A673 (cell line): ENCODE results near the gene ADORA2B. TPM values are rescaled to one million over a fixed set of nuclear protein-coding genes. Genes with fewer than 3 reads are reported as not detected.

Experiments
- BruUV-seq: library from RNA; stranded (reverse); fragments of 400-500 nt; replicated peaks from 2 replicates; lab custom pipeline; 2021; lab: Mats Ljungman, UMichigan
- CTCF ChIA-PET: fragments of 300-600 bp; sonication (Branson Sonifier 250); formaldehyde crosslinking; loops from one replicate; lab custom pipeline; 2022; ENCODE audit warnings: antibody characterized with exemption; lab: Charles Lee
- POLR2A ChIA-PET: fragments of 300-600 bp; sonication (Branson Sonifier 250); formaldehyde crosslinking; loops from one replicate; lab custom pipeline; 2022; ENCODE audit warnings: antibody characterized with exemption; ENCODE audit not compliant: low non-redundant PET; lab: Charles Lee
- DNase-seq: peaks from one replicate; pipeline ENCODE4 v3.0.0-alpha.2; 2015; ENCODE audit warnings: low spot score
- H3K27ac ChIP-seq: fragments of 200-600 bp; sonication (generic); 2 replicates; pipeline ENCODE4 v1.5.1; 2016; ENCODE audit warnings: mixed run types, low read depth, mild to moderate bottlenecking, mixed read lengths, antibody characterized with exemption, low read length; ENCODE audit not compliant: poor library complexity, severe bottlenecking
- H3K27me3 ChIP-seq: fragments of 200-600 bp; sonication (generic); replicated peaks from 2 replicates; pipeline ENCODE4 v1.6.1; 2017; ENCODE audit warnings: mixed run types, low read depth, mild to moderate bottlenecking, mixed read lengths, antibody characterized with exemption, low read length; ENCODE audit not compliant: insufficient read depth, poor library complexity
- H3K36me3 ChIP-seq: fragments of 200-600 bp; sonication (generic); 2 replicates; pipeline ENCODE4 v1.6.1; 2016; ENCODE audit warnings: mixed run types, mild to moderate bottlenecking, mixed read lengths, antibody characterized with exemption, low read length; ENCODE audit not compliant: insufficient read depth, poor library complexity, severe bottlenecking
- H3K4me1 ChIP-seq: fragments of 200-600 bp; sonication (generic); 2 replicates; pipeline ENCODE4 v1.6.1; 2017; ENCODE audit warnings: mixed run types, mild to moderate bottlenecking, mixed read lengths, antibody characterized with exemption, low read length; ENCODE audit not compliant: insufficient read depth, poor library complexity, severe bottlenecking
- H3K4me3 ChIP-seq: fragments of 200-600 bp; sonication (generic); 2 replicates; pipeline ENCODE4 v1.5.1; 2016; ENCODE audit warnings: low read depth, mixed run types, mild to moderate bottlenecking, mixed read lengths, low read length; ENCODE audit not compliant: poor library complexity, severe bottlenecking
- H3K9me3 ChIP-seq: fragments of 200-600 bp; sonication (generic); 2 replicates; pipeline ENCODE4 v1.6.1; 2016; ENCODE audit warnings: mixed run types, low read depth, mild to moderate bottlenecking, mixed read lengths, antibody characterized with exemption, low read length; ENCODE audit not compliant: poor library complexity, severe bottlenecking
- EZH2 ChIP-seq: fragments of 200-600 bp; sonication (generic); IDR thresholded peaks from 2 replicates; pipeline ENCODE4 v1.6.1; 2017; ENCODE audit warnings: borderline replicate concordance, low read depth, mild to moderate bottlenecking, mixed read lengths, antibody characterized with exemption, low read length; ENCODE audit not compliant: poor library complexity, severe bottlenecking
- intact Hi-C: fragments of 100-400 bp; cut with micrococcal nuclease; formaldehyde crosslinking; loops from one replicate; pipeline ENCODE4 v1.10.0; 2022; ENCODE audit not compliant: unreplicated experiment
- total RNA-seq: library from RNA; stranded (reverse); gene quantifications from 2 replicates; pipeline ENCODE4 v1.2.3, GENCODE V29; 2021
- TF ChIP-seq, protein P1 (sequence below): fragments of 300-800, 200-600 bp; sonication (generic); conservative IDR thresholded peaks from 2 replicates; pipeline ENCODE4 v1.5.1; 2017; ENCODE audit warnings: low read depth, mild to moderate bottlenecking, antibody characterized with exemption, low read length, moderate library complexity, mixed read lengths

Gene ADORA2B
- total RNA-seq, 1 experiment from 2014 or later, result 3.9 TPM

DNA sequence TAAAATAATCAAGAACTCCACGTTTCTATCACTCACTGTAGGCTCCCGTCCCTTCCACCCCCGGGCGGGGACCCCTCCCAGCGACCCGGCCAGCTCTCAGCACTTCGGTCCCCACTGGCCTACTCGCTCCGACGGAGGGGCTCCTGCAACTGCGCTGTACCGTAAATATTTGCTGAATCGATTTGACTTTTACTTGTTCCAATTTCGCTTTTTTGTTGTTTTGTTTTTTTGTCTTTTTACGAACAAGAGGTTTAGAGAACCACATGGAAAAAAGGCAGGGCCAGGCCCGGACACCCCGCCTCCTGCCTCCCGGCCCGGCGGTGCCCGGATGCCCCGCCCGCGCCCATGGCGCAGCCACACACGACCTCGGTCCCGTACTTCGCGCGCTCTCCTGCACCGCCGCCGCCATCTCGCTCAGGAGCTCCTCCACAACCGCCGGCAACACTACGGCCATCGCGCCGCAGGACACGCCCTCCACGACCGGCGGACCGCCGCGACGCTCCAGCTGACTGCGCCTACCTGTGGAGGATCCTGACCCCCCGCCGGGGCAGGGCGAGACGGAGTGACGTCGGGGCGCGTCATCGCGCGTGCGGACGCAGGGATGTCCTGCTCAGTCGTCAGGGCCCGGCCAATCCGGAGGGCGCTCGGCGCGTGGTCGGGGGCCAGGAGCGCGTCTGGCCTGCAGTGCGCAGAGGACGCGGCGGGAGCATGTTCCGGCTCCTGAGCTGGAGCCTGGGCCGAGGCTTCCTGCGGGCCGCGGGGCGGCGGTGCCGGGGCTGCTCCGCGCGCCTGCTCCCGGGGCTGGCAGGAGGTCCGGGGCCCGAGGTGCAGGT, 54.4 kb downstream of the ADORA2B start, which contains the start of the genes TTC19 and ZSWIM7:
TSS of gene TTC19 (plus strand) at position 684 of the 833 bp plus-strand sequence. CDS start at position 709, 25 bp downstream.
TSS of gene ZSWIM7 (minus strand) at position 564 of the 833 bp plus-strand sequence. CDS start at position 454, 110 bp downstream.
- ChIA-PET CTCF (interaction anchor here (0.7 to 1.6 kb wide), 3 partner anchors 34 to 54 kb away, joined by 3 to 7 read pairs (median 5); partner anchors contain the start of gene ADORA2B), POLR2A (interaction anchor here (0.6 kb wide), 1 partner anchor 169 kb away, joined by 9 read pairs; no protein-coding TSS in a partner anchor)
- peaks cover 8% of the 10 kb centered on the region for H3K9me3 ChIP-seq
- H3K36me3 ChIP-seq, result peaks cover 35% of the 10 kb centered on the region
- no peaks in the 10 kb centered on the region for H3K27me3 ChIP-seq
- no TSS peak for BruUV-seq
- peak; percentile 95 for DNase-seq
- H3K4me3 ChIP-seq, result peak within 1 kb of the TSS; percentile 86
- intact Hi-C loops, result loop anchor here (2.0 kb wide), 2 partner anchors 55 to 171 kb away; partner anchors contain the start of gene ADORA2B
- peak within 1 kb of the TSS; percentile 96 for H3K27ac ChIP-seq
- TF ChIP-seq, protein P1, sequence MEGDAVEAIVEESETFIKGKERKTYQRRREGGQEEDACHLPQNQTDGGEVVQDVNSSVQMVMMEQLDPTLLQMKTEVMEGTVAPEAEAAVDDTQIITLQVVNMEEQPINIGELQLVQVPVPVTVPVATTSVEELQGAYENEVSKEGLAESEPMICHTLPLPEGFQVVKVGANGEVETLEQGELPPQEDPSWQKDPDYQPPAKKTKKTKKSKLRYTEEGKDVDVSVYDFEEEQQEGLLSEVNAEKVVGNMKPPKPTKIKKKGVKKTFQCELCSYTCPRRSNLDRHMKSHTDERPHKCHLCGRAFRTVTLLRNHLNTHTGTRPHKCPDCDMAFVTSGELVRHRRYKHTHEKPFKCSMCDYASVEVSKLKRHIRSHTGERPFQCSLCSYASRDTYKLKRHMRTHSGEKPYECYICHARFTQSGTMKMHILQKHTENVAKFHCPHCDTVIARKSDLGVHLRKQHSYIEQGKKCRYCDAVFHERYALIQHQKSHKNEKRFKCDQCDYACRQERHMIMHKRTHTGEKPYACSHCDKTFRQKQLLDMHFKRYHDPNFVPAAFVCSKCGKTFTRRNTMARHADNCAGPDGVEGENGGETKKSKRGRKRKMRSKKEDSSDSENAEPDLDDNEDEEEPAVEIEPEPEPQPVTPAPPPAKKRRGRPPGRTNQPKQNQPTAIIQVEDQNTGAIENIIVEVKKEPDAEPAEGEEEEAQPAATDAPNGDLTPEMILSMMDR, result no peak
- no peak for TF ChIP-seq EZH2
- H3K4me1 ChIP-seq, result peaks cover 5% of the 10 kb centered on the region

DNA sequence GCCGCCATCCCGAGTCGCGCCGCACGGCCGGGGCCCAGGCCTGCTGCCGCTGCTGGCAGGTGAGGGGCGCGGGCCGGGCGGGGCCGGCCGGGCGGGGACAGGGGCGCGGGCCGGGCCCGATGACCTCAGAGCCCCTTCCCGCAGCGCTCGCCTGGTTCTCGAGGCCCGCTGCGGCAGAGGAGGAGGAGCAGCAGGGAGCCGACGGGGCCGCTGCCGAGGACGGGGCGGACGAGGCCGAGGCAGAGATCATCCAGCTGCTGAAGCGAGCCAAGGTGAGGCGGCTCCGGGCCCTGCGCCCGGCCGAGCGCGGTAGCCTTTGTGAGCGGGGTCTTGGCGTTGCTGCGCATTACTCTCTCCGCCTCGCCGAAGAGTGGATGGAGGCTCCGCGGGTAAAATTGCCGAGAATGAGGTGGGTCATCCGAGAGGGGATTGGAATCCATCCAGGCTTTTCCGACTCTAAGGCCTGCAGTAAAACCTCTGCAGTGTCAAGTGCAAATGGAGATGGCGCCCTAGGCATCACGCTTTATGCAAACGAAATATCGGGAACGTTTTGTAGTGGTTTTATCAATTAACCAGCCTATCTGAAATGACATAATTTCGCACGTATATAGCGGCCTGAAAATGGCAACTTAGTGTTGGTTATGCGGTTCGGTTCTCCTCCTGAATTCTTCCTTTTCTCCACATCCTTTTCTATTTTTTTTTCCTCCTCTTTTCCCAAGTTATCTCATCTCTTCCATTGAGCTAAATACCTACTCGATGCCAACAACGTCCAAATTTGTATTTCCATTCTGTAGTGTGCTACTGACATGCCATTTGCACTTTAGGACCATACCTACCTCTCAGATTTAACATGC, 55.3 kb downstream of the ADORA2B start:
- peaks cover 44% of the 10 kb centered on the region for H3K36me3 ChIP-seq
- peak overlapping the region; percentile 86 for H3K4me3 ChIP-seq
- intact Hi-C loops, result loop anchor here (2.0 kb wide), 2 partner anchors 55 to 171 kb away; partner anchors contain the start of gene ADORA2B
- CTCF ChIA-PET, result interaction anchor here (1.6 kb wide), 1 partner anchor 55 kb away, joined by 5 read pairs; the partner anchor contains the start of gene ADORA2B
- peak; percentile 45 for DNase-seq
- no peaks in the 10 kb centered on the region for H3K27me3 ChIP-seq
- POLR2A ChIA-PET, result interaction anchor here (0.6 kb wide), 1 partner anchor 170 kb away, joined by 9 read pairs; no protein-coding TSS in a partner anchor
- TF ChIP-seq EZH2, result no peak
- TF ChIP-seq, protein P1, result no peak
- peaks cover 8% of the 10 kb centered on the region for H3K9me3 ChIP-seq
- no TSS peak for BruUV-seq
- peaks cover 5% of the 10 kb centered on the region for H3K4me1 ChIP-seq
- H3K27ac ChIP-seq, result peak overlapping the region; percentile 96

DNA sequence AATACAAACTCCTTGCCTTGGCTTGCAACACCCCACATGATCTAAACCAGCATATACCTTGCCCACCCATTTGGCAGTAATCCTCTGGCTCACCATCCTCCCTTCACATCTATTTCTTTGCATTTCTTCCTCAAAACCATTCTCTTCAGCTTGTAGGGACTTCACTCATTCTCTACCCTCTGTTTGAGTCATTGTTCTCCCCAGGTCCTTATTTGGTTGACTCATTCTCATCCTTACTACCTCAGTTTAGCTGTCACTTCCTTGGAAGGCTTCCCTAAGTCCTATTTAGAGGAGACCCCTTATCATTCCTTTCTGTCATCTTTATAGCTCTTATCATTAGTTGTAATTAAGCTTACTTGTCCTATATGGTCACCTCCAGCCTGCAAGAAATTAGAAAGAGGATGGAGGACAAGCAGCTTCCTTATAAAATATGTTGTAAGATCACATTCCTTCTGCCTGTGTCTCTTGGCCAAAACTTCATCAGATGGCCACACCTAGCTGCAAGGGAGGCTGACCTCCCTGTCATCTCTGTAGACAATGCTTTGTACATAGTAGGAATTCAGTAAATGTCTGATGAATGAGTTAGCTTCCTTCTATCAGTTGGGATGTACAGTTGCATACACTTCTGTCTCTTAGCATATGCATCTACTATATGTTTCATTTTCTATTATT, 56.4 kb downstream of the ADORA2B start:
- Histone ChIP-seq H3K4me1 (peaks cover 5% of the 10 kb centered on the region), H3K27me3 (no peaks in the 10 kb centered on the region), H3K36me3 (peaks cover 55% of the 10 kb centered on the region), H3K9me3 (peaks cover 8% of the 10 kb centered on the region), H3K27ac (no peak overlapping the region), H3K4me3 (peak overlapping the region; percentile 86)
- DNase-seq, result no peak
- CTCF ChIA-PET, result no interaction called here
- intact Hi-C loops, result no loop called here
- POLR2A ChIA-PET, result no interaction called here
- TF ChIP-seq, protein P1, result no peak
- TF ChIP-seq EZH2, result no peak
- BruUV-seq, result no TSS peak
